GM19239 (cell line): ENCODE data around the gene LRP1B.

Source experiments
- DNase-seq: peaks from one replicate; pipeline ENCODE4 v3.0.0; 2011; ENCODE audit warnings: low spot score; ENCODE audit not compliant: insufficient read length
- FAIRE-seq: peaks from 2 replicates; lab custom pipeline; 2011; peaks lifted over from hg19 to GRCh38; lab: Jason Lieb, UNC

Gene LRP1B

DNA sequence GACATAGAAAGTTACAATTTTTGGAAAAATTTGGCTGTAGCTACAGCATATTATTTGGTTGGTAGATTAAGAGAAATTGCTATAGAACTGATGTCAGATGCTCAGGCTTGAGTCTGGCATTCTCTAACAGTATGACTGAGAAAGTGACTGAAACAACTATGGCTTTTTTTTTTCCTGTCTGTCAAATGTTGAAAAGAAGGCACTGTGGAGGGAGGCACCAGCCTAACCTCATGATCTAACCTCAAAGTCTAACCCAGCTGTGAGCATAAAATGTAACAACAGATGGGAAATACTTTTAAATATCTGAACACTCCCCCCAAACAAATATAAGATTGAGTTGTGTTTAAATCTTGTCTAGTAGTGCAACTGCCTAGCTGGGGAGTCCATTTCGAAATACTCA is 629.1 kb downstream of the LRP1B start:
- FAIRE-seq = no peak
- no peak for DNase-seq

DNA sequence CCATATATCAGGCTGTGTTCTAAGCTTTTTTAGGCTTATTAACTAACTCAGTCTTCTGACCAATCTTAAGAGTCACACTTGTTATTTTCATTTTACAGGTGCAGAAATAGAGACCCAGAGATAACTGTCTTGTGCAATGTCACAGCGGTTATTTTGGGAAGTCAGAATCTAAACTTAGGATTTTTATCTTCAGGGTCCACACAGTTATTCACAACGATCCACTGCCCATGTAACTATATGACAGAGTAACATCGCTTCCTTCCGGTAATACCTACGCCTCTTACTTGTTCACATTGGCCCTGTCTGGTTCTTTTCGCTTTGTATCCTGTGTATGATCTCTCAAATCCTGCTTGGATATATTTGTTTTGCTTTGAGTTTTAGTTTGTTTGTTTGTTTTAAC is 631.7 kb downstream of the LRP1B start:
- no peak for DNase-seq

DNA sequence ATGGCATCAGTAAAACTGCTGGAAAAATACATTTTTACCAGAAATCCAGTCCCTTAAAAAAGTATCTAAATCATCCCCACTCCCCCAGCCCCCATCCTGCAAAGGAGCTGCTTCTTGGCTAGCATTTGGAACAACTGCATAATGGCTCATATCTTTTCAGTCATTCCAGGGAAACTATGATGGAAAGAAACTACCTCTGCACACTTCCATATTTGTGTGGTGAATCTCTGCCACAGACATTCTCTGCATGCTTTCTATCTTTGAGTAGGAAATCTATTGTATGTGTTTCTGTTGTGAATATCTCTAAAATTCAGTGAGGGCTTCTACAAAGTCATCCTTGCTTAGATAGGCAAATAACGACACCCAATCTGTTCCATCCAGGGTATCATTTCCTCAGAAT is 632.3 kb downstream of the LRP1B start:
- no peak for FAIRE-seq
- DNase-seq = no peak

More for the DNA sequence above, 631.7 kb downstream of the LRP1B start:
- no peak for FAIRE-seq

DNA sequence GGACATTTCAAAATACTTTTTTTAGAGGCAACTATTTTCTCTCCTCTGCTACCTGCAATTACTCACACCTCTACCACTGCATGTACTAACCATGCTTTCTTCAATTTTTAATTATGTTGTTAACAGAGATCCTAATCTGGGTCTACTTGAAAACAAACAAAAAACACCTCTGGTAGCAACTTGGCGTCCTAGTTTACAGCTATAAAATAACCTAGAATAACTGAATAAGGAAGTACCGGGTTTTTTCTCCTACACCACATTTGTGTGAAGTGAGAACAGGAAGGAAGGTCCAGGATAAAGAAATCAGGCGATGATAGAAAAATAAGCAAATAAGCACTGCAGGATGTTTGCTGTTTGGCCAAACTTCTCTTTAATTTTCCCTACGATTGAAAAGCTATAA is 633.5 kb downstream of the LRP1B start:
- no peak for FAIRE-seq
- no peak for DNase-seq

DNA sequence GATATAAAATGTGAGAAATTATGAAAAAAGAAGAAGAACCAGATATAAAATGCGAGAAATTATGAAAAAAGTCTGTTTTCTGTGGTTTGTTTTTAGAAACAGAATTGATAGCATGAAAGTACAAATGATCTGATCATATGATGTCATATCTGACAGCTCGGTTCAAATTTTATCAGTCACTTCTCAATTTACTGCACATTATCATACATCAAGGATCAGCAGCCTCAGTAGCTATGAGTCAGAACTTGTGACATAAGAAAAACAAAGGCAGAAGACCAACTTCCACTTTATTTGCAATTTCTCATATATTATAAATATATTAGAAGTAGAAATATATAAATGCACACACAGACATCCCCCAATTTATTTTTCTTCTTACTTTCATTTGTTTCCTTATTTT is 634.0 kb downstream of the LRP1B start:
- DNase-seq = no peak
- FAIRE-seq = no peak

DNA sequence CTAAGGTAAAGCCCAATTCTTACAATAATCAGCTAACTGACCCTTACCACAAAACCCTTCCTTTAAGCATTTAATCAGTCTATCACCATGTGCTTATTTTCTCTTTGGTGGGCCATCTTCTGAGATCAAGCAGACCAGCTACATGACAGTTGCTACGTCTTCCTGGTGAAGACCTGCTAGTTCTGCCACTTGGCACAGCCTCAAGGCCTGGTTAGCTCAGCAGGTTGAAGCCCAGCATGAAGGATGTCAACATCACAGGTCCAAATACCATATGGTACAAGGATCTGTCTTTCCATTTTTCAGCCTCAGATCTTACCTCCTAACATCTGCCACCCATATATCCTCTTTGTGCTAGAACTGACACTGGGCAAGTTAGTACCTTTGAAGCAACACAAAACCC is 636.9 kb downstream of the LRP1B start:
- DNase-seq (no peak), FAIRE-seq (no peak)

DNA sequence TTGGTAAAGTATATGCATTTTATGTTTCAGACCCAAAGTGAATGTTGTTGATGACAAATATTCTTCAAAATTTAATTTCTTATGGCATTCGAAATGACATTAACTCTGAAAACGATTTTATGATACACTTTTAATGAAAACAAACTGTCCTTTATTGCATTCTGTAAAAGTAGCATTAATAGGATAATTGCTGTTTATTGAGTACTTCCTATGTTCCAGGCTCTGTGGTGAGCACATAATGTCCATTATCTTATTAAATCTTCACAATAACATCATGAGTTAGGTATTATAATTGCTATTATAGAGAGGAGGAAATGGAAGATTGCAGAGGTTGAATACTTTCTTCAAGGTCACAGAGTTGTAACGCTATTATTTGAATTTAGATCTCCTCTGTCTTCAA is 638.0 kb downstream of the LRP1B start:
- no peak for DNase-seq
- FAIRE-seq = no peak

DNA sequence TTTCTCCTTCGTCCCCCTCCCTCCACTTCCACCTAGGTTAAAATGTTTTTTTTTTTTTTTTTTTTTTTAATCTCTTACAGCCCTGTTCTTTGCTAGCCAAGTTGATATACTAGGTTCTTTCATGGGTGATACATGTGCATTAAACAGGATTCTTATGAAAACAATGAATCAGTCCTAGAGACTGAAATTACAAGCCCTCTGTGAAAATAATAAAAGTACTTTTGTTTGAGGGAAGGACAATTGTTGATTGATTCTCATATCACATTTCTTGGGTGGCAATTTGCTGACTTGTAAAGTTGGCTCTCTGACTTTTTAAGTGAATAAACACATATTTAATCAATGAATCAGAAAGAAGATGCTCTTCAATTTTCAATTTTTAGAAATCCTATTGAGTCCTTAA is 639.9 kb downstream of the LRP1B start:
- FAIRE-seq = no peak

DNA sequence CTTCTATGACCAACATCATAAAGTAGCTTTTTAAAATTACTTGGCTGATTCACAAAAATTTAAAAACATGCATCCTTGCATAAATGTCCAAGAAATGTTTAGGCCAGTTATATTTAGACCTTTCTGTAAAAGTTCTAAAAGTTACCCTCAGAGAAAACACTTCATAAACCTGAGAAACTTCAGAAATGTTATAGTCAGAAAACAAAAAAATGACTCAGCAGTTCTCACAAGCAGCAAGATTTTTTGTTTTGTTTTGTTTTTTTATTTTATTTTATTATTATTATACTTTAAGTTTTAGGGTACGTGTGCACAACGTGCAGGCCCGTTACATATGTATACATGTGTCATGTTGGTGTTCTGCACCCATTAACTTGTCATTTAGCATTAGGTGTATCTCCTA is 648.1 kb downstream of the LRP1B start:
- FAIRE-seq (no peak), DNase-seq (no peak)

More for the DNA sequence above, 639.9 kb downstream of the LRP1B start:
- DNase-seq = no peak

DNA sequence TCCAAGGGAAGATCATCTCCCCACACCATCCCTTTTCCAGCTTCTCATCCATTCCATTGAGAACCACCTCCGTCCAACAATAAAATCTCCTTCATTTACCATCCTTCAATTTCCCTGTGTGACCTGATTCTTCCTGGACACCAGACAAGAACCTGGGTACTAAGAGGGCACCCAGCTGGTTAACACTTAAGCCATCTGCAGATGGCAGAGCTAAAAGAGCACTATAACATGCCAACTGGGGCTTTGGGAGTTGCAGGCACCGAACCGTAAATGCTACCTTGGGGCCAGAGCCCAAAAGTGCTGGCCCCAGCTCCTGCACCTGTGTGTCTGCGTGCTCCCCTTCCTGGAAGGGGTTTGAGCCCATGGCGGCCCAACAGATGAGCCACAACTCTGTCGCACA is 655.0 kb downstream of the LRP1B start:
- no peak for FAIRE-seq
- no peak for DNase-seq

DNA sequence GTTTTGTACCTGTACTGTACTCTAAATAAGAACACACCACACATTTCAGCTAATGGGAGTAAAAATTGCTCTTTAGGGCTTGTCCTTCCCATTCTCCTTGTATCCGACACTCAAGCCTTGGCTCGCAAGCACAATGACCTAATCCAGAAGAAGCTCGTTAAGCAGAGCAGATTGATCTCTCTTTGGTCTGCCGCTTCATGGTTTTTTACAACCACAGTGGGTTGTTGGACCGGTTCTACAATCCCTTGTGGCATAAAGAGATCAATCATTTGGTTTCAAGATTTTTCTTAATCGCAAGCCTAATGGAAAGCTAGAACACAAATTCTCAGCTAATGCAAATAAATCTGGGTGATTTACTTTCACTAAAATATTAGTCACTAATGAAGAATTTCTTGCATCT is 662.1 kb downstream of the LRP1B start:
- DNase-seq (no peak), FAIRE-seq (no peak)

DNA sequence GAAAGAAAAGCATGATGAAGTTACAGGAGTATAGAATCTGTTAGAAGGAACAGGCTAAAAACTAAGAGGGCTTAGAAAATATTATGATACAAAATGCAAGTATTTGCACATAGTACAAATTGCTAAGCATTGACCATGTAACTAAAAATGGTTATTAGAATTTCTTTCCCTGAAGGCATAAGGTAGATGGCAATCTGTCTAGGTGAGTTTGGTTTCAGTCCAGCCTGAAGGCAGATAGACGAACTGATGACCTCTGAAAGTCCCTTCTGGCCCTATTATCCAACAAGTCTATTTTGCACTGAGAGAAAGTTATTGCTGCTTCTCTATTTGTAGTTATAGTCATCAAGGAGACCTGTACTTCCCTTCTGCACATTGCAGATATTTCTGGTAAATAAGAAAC is 663.5 kb downstream of the LRP1B start:
- no peak for DNase-seq
- no peak for FAIRE-seq

DNA sequence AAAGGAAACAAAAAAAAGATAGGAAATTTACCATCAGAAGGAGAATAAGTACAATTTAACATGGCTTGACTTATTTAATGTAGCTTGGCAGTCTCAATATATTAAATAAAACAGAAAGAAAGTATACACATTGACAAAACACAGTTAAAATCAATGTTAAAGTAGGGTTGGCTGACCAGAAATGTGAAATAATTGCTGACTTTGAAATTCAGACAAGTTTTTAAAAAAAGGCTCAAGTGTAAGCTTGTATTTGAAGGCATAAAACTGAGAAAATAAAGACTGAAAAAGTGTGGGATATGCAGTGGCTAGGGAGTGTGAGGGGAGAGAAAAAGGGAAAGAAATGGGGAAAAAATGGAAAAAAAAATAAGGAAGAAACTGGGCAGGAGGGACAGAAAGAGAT is 665.8 kb downstream of the LRP1B start:
- FAIRE-seq (no peak), DNase-seq (no peak)

DNA sequence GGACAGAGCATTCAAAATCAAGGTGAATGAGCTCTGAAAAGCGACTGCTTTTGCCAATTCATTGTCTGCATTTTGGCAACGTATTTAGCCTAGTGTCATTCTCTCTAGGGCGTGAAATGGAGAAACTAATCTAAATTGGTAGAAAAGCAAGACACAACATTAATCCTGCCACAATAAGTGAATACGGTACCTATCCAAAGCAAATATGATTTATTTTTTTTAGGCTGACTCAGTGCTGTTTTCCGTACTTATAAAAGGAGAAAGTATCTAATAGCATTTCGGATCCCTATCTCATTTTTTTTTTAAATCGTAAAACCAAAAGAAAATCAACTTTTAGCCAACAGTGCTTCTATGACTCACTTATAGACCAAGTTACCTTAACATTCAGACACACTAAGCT is 672.5 kb downstream of the LRP1B start:
- DNase-seq (no peak), FAIRE-seq (no peak)

DNA sequence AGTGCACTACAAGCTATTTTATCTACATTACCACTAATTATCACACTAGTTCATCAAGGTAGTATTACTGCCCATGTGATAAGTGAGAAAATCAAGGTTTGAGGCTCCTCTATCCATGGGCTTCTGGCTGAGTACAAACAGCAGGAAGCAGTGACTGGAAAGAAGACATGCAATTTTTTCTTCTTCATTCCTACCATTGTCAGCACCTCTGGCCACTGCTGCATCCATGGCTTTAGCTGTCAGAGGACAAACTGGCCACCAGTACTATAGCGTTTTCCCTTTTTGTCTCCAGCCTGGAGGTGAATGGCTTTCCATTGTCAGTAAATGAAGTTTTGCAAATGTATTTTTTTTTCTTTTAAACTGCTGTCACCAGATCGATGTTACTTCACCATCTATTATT is 674.9 kb downstream of the LRP1B start:
- FAIRE-seq = no peak
- DNase-seq = no peak

DNA sequence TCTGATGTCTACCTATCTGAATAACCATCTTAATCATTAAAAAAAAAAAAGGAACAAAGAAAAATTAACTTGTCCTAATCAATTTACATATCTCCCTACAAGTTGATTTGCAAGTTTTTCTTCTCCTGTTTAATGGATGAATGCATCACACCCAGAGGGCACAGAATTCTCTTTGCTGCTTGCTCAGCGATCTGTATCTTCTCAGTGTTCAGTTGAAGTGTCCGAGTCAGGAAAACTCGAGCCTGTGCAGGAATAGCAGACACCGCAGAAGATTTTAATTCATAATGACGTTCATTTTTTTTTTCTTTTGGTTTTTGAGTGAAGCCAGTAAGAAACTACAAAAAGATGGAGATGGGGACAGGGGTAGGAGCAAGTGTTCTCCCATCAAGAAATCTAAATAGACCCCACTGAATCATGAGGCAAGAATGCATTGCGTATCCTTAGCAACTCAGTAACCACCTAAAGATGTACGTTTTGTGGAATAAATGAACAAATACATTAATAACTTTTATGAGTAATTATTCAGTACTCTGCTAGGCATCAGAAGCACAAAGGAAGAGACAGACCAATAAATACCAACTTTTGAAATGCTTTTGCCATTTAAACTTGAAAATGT is 675.5 kb downstream of the LRP1B start:
- FAIRE-seq = no peak
- no peak for DNase-seq

DNA sequence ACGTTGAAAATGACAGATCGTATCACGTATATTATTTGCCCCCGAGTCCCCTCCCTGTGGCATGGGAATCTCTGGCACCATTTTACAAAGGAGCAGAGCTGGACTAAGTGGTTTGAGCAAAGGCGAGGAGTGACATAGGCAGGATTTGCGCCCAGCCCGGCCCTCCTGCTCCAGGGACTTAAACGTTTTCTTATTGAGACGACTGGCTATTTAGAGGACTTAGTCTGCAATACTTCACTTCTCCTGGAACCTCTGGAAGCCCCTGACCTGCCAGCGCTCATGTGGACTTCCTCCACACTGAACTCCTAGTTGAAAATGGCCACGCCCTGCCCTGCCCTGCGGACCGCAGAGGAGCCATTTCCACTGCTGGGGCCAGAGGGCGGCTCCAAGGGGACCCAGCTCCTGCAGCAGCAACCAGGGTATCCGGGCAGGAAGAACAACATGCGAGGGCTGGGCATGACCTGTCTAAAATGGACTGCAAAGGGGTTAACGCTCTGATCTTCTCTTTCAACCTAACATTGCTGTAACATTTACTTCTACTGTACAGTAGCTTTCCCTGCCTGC is 690.7 kb downstream of the LRP1B start:
- DNase-seq (no peak), FAIRE-seq (no peak)

DNA sequence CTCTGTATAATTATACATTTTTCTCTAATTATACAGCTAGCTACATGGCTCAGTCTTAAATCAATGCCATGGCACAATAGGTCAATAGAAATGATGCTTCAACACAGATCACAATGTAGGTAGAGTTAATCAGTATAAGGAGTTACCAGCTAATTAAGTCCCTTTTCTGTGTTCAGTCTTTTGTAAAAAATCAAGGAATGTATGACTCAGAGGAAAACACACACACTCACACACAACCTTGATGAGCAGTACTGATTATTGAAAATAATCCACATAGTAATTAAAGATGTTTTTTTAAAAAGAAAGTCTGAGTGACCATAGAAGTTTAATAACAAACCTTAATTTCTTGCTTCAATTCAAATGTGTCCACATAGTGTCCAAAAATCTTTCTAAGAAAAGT is 691.3 kb downstream of the LRP1B start:
- FAIRE-seq = no peak
- no peak for DNase-seq

DNA sequence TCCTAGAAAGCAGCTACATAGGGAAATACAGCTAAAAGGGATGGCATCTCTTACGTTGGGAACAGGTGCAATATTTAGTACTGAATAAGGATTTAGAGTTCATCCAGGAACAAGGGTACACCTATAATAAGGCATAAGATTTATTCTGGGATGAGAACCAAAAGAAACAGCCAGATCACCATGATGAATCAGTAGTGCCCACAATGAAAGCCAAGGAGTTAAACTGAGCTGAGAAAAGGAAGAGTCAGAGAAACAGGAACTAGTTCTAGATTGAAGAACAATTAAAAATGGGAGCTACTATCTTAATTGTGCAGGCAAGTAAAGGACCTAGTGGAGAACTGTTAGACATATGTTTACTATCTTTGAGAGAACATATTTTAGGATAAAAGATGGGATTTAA is 692.3 kb downstream of the LRP1B start:
- FAIRE-seq (no peak), DNase-seq (no peak)

DNA sequence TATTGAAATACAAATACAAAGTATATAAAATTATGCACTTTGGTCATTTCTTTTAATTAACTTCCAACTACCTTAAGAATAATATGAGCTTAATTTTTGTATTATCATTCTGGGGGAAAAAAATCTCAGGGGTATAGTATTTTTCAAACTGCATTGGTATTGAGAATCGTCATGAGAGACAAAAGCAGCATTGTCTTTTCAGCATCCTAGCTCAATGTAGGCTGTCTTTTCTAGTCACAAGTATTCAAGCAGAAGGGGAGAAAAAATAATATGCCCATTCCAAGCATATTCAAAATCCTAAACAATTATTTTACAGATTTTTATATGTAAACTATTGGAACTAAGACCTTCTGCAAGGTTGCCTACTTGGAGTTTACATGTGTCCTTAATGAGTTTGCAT is 693.3 kb downstream of the LRP1B start:
- no peak for DNase-seq
- FAIRE-seq = no peak

DNA sequence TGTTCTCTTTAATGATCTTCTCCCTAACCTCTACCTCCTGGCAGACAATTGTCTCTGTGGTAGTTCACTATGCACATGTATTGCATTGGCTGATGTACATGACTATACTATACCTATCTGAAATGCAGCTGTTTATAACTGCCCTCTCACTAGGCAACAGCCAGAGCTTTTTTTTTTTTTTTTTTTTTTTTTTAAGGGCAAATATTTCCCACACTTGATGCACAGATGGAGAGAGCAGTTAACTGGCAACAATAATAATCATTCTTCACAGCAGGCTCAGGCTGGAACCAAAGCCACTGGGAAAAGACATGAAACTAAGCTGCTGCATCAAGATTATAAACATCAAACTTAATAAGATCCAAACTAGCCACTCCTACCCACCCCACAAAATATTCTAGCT is 707.7 kb downstream of the LRP1B start:
- FAIRE-seq (no peak), DNase-seq (no peak)

DNA sequence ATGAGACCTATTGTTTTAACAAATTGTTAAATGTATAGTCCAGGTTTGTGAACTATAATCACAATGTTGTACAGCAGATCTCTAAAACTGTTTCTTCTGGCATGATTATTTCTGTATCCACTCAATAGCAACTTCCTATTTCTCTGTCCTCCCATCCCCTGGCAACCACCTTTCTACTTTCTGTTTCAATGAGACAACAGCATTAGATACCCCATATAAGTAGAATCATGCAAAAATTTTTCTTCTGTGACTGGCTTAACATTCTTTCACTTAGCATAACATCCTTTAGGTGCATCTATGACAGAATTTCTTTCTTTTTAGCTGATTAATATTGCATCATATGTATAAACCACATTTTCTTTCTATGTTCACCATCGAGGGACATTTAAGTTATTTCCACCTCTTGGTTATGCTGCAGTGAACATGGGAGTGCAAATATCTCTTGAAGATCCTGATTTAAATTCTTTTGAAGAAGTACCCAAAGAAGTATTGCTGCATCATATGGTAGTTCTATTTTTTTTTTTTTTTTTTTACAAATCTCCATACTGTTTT is 713.5 kb downstream of the LRP1B start:
- DNase-seq (no peak), FAIRE-seq (no peak)
